Stimulated activated CD8-positive, alpha-beta memory T cell treated with anti-CD3 and anti-CD28 coated beads, Interleukin-7, amount 100 ng/mL, for 48 hours (primary cell): ENCODE data around the gene UTF1.
A peak's percentile ranks its signal among the peaks of the same experiment; 100 is the strongest.
"Not testable (repeated sequence)": the region's sequence is repeated elsewhere in the genome, so short reads cannot be mapped to it uniquely, and the experiment has no call there.

Source experiments
- DNase-seq, 2 donors: peaks; one replicate each; pipeline ENCODE4 v3.0.0-alpha.2; 2020; ENCODE audit warnings: low read depth in 1 of 2; ENCODE audit errors: extremely low read depth in 1 of 2

Gene UTF1

GRCh38 chr10:133260895-133261725 is 31.1 kb downstream of the UTF1 start:
- peak in 1 of 2 donors; percentile 75 for DNase-seq

DNA sequence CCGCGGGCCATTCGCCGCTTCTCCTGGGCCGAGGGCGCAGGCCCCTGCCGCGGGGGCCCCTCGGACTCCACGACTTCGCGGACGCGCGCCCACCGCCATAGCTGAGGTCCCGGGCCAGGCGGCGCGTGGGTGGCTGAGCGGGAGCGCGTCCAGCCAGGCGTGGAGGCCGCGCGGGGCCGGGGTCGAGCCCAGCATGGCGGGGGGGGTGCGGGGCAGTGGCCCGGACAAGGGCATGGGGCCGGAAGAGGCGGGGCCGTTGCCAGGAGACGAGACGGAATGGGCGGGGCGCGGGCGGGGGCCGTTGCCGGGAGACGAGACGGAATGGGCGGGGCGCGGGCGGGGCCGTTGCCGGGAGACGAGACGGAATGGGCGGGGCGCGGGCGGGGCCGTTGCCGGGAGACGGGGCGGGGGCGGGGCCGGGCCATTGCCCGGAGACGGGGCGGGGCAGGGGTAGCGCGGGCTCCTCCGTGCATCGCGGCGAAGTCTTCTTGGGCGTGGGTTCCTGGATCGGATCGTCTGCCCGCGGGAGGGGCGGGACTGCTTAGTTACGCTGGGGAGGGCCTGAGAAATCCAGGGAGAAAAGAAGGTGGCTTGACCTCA is 31.8 kb downstream of the UTF1 start:
- peak in 1 of 2 donors; percentile 68 for DNase-seq

DNA sequence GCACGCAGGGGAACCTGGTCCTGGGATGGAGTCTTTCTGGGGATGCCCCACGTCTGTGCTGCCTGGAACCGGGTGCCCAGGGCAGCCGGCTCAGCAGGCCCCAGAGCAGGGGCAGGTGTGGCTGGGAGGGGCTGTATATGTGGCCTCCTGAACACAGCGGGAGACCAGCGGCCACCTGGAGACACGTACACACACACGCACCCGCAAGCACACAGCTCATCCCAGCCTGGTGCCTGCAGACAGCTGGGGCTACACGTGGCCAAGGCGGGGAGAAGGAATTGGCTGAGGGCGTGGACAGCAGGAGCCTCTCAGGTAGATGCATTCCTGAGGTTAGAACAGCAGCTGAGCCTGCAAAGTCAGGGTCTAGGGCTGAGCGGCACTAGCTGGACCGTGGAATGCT is 32.7 kb downstream of the UTF1 start:
- DNase-seq: no peak

GRCh38 chr10:133263674-133264073 is 33.7 kb downstream of the UTF1 start:
- DNase-seq: no peak

- DNase-seq: no peak
Measured at GRCh38 chr10:133264461-133264860, 34.4 kb downstream of the UTF1 start.

- not testable (repeated sequence) for DNase-seq
Measured at GRCh38 chr10:133265052-133265451, 35.0 kb downstream of the UTF1 start.

DNA sequence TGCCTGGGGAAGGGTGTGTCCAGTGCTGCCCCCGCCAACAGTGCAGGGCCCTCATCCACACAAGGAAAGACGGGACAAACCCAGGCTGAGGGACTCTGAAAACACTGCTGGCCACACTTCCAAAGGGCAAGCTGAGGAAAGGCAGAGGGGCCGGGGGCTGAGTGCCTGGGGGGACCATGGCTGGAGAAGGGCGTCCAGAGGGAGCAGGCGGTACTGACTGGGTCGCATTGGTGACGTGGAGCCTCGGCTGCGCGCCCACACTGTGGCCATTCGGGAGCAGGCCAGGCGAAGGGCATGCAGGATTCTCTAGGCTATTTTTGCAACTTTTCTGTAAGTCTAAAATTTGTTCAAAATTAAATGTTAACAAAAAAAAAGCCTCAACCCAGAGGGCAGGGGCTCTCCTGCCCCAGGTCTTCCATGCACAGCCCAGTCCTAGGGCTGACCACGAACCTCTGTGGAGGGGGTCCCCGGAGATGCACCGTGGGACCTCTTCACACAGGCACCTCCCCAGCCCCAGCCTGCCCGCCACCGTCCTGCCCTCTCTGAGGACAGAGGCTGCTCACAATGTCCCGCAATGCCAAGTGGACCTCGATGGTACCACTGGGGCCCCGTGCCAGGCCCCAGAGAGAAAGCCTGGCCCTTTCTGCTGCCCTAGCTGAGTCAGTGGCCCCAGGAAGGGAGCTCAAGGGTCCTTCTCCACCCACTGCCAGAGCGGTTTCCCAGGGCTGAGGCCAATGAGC is 36.2 kb downstream of the UTF1 start:
- no peak for DNase-seq

DNA sequence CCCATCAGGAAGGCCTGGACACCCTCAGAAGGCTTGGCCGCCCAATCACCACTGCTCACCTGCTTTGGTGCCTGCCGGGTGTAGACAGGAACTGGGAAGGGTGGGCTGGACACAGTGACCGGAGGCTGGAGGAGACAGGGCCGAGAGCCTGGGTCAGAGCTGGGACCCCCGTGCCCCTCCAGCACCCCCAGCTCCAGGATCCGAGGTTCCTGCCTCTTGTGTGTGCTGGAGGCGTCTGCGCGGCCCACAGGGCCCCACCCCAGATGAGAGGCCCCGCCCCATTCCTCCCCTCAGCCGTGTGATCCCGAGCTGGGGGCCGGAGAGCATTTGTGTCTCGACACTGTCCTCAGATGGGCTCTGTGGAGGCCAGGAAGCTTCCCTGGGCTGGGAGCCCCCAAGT is 37.3 kb downstream of the UTF1 start:
- DNase-seq: no peak

GRCh38 chr10:133267829-133268228 is 37.8 kb downstream of the UTF1 start:
- no peak for DNase-seq

DNA sequence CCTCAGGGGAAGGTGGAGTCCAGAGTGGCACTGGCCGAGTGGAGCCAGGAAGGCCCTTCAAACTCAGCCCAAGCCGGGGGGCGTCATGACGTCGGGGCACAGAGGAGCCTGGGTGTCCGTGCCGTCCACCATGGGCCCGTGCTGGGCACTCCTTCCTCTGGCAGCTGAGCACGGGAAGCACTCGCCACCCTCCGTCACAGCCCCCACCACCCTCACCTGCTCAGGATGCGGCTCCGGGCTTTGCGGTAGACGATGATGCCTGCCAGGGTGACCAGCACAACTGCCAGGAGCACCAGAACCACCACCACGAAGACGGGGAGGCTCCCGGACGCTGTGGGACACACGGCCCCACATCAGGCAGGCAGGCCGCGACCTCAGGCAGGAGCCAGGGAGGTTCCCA is 38.5 kb downstream of the UTF1 start:
- DNase-seq: no peak

GRCh38 chr10:133269367-133269766 is 39.4 kb downstream of the UTF1 start:
- DNase-seq: no peak

- no peak for DNase-seq
Measured at GRCh38 chr10:133270204-133270603, 40.2 kb downstream of the UTF1 start.

DNA sequence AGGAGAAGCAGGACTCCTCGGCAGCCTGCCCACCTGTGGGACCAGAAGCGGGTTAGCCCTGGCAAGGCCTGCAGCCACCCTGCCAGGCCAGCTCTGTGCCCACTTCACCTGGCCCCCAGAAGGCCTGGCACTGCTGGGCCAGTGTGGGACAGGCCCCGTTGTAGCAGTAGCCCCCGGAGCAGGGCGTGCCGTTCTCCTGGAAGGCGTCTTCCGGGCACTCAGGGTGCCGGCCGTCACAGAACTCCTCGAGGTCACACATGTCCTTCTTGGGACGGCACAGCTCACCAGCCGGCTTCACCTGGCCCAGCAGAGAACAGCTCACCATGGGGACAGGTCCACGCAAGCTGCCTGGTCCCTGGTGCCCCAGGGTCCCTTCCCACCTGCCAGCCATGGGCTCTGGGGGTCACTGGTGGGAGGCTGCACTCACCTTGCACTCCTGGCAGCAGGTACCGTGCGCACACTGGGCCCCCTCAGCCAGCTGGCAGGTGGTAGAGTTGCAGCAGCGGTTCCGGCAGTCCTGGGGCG is 40.8 kb downstream of the UTF1 start:
- DNase-seq: no peak

DNA sequence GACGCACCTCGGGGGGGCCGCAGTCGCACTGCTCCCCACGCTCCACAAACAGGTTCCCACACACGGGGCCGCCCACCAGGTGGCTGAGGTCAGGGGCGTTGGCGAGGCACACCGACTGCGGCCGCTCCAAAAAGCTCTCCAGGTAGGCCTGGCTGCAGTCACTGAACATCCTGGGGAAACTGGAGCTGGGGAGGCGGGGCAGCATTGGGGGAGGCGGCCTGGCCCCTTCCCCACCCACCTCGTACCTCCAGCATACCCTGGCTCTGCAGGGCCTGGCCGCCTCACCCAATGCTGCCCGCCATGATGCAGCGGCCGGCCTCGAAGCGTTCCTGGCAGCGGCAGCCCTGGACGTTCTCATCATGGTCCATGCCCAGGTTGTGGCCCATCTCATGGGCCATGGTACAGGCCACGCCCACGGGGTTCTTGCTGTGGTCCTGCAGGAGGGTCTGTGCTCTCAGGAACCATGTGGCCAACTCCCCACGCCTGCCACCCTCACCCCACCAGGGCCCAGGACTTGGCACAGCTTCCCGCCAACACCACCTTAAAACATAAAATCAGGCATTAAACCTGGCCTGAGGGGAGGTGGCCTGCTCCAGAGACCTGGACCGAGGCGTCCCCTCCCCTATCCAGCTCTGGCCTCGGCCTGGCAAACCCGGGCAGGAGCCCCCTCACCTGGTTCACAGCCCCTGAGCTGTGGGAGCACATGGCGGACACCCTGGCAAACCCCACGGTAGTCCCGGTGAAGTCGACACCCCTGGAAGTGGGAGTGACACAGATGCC is 41.7 kb downstream of the UTF1 start:
- no peak for DNase-seq

GRCh38 chr10:133272301-133272963 is 42.4 kb downstream of the UTF1 start:
- DNase-seq: no peak

DNA sequence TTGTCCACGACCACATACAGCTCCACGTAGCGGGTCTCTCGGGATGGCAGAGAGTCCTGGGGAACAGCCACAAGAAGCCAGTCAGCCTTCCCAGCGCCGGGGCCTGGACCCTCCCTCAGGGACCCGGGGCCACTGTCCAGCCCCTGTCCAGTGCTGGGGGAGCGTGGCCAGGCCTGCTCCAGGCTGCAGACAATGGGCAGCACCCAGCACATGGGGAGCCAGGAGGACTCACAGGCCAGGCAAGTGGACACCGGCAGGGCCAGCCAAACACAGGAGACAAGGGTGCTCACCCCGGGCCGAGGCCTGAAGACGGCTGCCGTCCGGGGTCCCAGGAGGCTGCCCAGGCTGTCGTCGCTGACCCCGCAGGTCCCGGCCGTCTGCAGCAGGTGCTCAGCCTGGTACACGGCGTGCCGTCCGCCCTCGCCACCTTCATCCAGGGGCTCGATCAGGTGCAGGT is 43.0 kb downstream of the UTF1 start:
- no peak for DNase-seq

DNA sequence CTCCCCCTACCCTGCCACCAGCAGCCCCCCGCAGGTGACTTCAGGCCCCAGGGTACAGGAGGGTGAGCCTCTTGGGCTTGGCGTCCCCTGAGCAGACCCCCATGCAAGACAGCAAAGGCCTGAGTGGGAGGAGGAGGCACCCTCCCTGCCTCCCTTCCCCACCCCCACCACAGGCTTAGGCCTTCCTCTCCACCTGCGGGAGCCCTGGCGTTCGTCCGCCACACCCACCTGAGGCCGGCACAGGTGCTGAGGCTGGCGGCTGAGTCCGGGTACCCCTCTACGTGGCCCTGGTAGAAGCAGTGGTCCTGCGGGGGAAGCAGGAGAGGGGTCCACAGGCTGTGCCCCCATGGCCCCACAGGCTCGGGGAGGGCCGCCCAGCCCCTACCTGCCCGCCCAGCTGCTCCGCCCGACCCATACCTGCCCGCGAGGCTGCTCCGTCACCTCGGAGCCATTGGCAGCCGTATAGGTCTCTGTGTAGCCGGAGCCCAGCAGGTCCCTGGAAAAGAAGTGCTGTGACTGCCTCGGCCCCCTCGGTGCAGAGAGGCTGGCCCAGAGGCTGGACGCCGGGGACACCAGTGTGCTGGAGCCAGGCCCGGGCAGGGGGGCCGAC is 43.6 kb downstream of the UTF1 start:
- no peak for DNase-seq

DNA sequence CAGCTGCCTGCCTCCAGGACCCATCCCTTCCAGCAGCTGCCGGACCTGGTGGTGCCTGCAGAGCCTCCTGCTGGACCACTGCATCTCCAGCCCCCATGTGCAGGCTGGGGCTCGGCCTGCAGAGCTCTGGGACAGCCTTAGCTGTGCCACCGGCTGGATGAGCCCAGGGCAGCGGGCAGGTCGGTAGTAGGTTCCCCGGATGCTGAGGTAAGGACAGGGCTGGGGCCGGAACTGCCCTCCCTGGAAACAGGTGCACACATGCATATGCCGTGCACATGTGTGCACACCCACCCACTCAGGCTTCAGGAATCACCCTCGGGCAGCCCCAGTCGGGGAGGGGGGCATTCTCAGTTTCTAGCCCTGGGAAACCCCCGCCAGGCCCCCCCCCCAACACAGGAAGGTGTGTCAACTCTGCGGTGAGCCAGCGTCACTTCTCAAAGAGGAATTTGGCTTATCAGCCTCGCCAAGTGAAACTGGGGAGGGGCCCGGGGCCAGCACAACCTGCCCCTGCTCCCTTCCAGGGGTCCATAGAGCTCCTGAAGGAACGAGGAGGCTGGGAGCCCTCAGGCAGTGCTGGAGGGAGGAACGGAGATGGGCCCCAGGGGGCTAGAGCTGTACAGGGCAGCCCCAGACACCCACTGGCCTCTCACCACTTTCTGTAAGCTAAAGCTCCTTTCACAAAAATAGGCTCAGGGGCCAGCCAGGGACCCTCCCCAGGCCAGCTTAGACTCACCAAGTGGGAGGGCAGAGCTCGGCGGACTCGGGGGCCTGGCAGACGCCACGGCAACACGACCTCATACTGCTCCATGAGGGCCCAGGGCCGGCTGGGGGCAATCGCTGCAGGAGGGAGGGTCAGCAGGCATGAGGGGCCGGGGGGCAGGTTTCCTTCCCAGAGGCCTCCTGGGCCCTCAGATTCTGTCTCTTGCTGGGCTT is 45.0 kb downstream of the UTF1 start:
- DNase-seq: peak in 1 of 2 donors; percentile 86

- DNase-seq: peak in 1 of 2 donors; percentile 58
Measured at GRCh38 chr10:133275684-133276092, 45.7 kb downstream of the UTF1 start.
